Mononuclear cell (primary cell): ENCODE data around the gene FSD1. TPM values are rescaled to one million over a fixed set of nuclear protein-coding genes. Genes with fewer than 3 reads are reported as not detected.
"Not testable (repeated sequence)": the region's sequence is repeated elsewhere in the genome, so short reads cannot be mapped to it uniquely, and the experiment has no call there.

Experiments
- H3K27me3 ChIP-seq: 2 replicates; pipeline ENCODE4 v1.6.0; 2011; ENCODE audit warnings: low read length, control low read depth; ENCODE audit not compliant: insufficient read depth
- H3K4me1 ChIP-seq: 2 replicates; pipeline ENCODE4 v1.5.1; 2011; ENCODE audit warnings: mild to moderate bottlenecking, low read length, control low read depth; ENCODE audit not compliant: insufficient read depth
- H3K4me3 ChIP-seq: 2 replicates; pipeline ENCODE4 v1.5.1; 2011; ENCODE audit warnings: mild to moderate bottlenecking, low read length, moderate library complexity
- H3K9me3 ChIP-seq: 2 replicates; pipeline ENCODE4 v1.5.1; 2011; ENCODE audit warnings: low read depth, mild to moderate bottlenecking, control low read depth, low read length
- total RNA-seq: library from RNA; depleted of rRNA; stranded (reverse); fragments of >200 nt; gene quantifications from one replicate; pipeline ENCODE4 v1.2.3, GENCODE V29; 2012

FSD1 gene
- total RNA-seq, 1 donor: 0.73 TPM

- H3K4me1 ChIP-seq: no peaks in the 10 kb centered on the region
These were observed 25.8 kb upstream of the FSD1 start, which contains the start of gene SHD for GRCh38 chr19:4278419-4279266. Gene SHD (plus strand): TSS chr19:4279266. CDS start chr19:4280064, 798 bp downstream.

GRCh38 chr19:4279267-4279529, 25.2 kb upstream of the FSD1 start:
- H3K9me3 ChIP-seq: no peaks in the 10 kb centered on the region
- peaks cover 15% of the 10 kb centered on the region for H3K27me3 ChIP-seq
- H3K4me3 ChIP-seq: no peak overlapping the region
- H3K4me1 ChIP-seq: no peaks in the 10 kb centered on the region

More at GRCh38 chr19:4278419-4279266, 25.8 kb upstream of the FSD1 start, which contains the start of gene SHD:
- no peak within 1 kb of the TSS for H3K4me3 ChIP-seq
- no peaks in the 10 kb centered on the region for H3K9me3 ChIP-seq
- peaks cover 15% of the 10 kb centered on the region for H3K27me3 ChIP-seq

- H3K9me3 ChIP-seq: no peaks in the 10 kb centered on the region
- no peaks in the 10 kb centered on the region for H3K4me1 ChIP-seq
- H3K4me3 ChIP-seq: no peak overlapping the region
- peaks cover 15% of the 10 kb centered on the region for H3K27me3 ChIP-seq
These were observed 24.6 kb upstream of the FSD1 start for GRCh38 chr19:4279530-4280422.

GRCh38 chr19:4284176-4284958, 20.0 kb upstream of the FSD1 start:
- Histone ChIP-seq H3K27me3 (peaks cover 11% of the 10 kb centered on the region), H3K9me3 (no peaks in the 10 kb centered on the region), H3K4me3 (no peak overlapping the region), H3K4me1 (no peaks in the 10 kb centered on the region)

GRCh38 chr19:4284974-4285373, 19.4 kb upstream of the FSD1 start:
- Histone ChIP-seq H3K27me3 (peaks cover 4% of the 10 kb centered on the region), H3K4me3 (no peak overlapping the region), H3K9me3 (no peaks in the 10 kb centered on the region), H3K4me1 (no peaks in the 10 kb centered on the region)

GRCh38 chr19:4286141-4286540, 18.3 kb upstream of the FSD1 start:
- H3K4me3 ChIP-seq, H3K9me3 ChIP-seq, H3K27me3 ChIP-seq, H3K4me1 ChIP-seq: not testable (repeated sequence)

- no peak overlapping the region for H3K4me3 ChIP-seq
- no peaks in the 10 kb centered on the region for H3K27me3 ChIP-seq
- H3K4me1 ChIP-seq: no peaks in the 10 kb centered on the region
- H3K9me3 ChIP-seq: no peaks in the 10 kb centered on the region
These were observed 16.2 kb upstream of the FSD1 start for GRCh38 chr19:4288091-4288777.

GRCh38 chr19:4291184-4291732, 13.1 kb upstream of the FSD1 start:
- Histone ChIP-seq H3K4me3 (no peak overlapping the region), H3K9me3 (no peaks in the 10 kb centered on the region)

GRCh38 chr19:4292515-4292914, 11.9 kb upstream of the FSD1 start:
- Histone ChIP-seq H3K9me3 (no peaks in the 10 kb centered on the region), H3K4me1 (no peaks in the 10 kb centered on the region), H3K27me3 (no peaks in the 10 kb centered on the region), H3K4me3 (no peak overlapping the region)

More at GRCh38 chr19:4291184-4291732, 13.1 kb upstream of the FSD1 start:
- no peaks in the 10 kb centered on the region for H3K4me1 ChIP-seq
- H3K27me3 ChIP-seq: no peaks in the 10 kb centered on the region

GRCh38 chr19:4294389-4294788, 10.0 kb upstream of the FSD1 start:
- no peak overlapping the region for H3K4me3 ChIP-seq
- no peaks in the 10 kb centered on the region for H3K27me3 ChIP-seq
- H3K9me3 ChIP-seq: no peaks in the 10 kb centered on the region
- H3K4me1 ChIP-seq: no peaks in the 10 kb centered on the region

GRCh38 chr19:4295972-4296771, 8.2 kb upstream of the FSD1 start:
- Histone ChIP-seq H3K4me1 (no peaks in the 10 kb centered on the region), H3K4me3 (no peak overlapping the region), H3K27me3 (no peaks in the 10 kb centered on the region), H3K9me3 (no peaks in the 10 kb centered on the region)

- no peaks in the 10 kb centered on the region for H3K27me3 ChIP-seq
- H3K4me1 ChIP-seq: no peaks in the 10 kb centered on the region
- H3K4me3 ChIP-seq: no peak overlapping the region
- H3K9me3 ChIP-seq: no peaks in the 10 kb centered on the region
These were observed 6.2 kb upstream of the FSD1 start for GRCh38 chr19:4297901-4298809.
